Right lobe of liver (tissue), 6 donors: Measurements from ENCODE around the gene PML. TPM values are rescaled to one million over a fixed set of nuclear protein-coding genes. Genes with fewer than 3 reads are reported as not detected.

Experiments
- ATAC-seq, 4 donors: fragments of 200-7000 bp; cut with Tn5 transposase; one replicate each; pipeline ENCODE4 v1.9.1; 2020; ENCODE audit warnings: mild to moderate bottlenecking in 4 of 4, moderate library complexity in 4 of 4
- DNase-seq, 3 donors: peaks; one replicate each; pipeline ENCODE4 v3.0.0-alpha.2; 2020
- H3K27ac ChIP-seq, 3 donors: fragments of 200-600 bp; one replicate each; pipeline ENCODE4 v1.8.0; 2022
- H3K27me3 ChIP-seq, 2 donors: fragments of 200-600 bp; one replicate each; pipeline ENCODE4 v1.8.0; 2022
- H3K36me3 ChIP-seq, 4 donors: fragments of 200-600 bp; sonication (generic) in 1 of 4; one replicate each; pipeline versions ENCODE4 v1.5.1 to v1.8.0; 2017 to 2022; ENCODE audit warnings: control low read depth in 1 of 4
- H3K4me1 ChIP-seq, 4 donors: fragments of 200-600 bp; sonication (generic) in 1 of 4; one replicate each; pipeline versions ENCODE4 v1.5.1 to v1.8.0; 2017 to 2022; ENCODE audit warnings: control low read depth in 1 of 4
- H3K4me3 ChIP-seq, 3 donors: fragments of 200-600 bp; one replicate each; pipeline ENCODE4 v1.8.0; 2022
- H3K9me3 ChIP-seq, 4 donors: fragments of 200-600 bp; sonication (generic) in 1 of 4; one replicate each; pipeline versions ENCODE4 v1.5.1 to v1.8.0; 2017 to 2022; ENCODE audit warnings: control low read depth in 1 of 4
- POLR2A ChIP-seq: fragments of 450-650 bp; IDR thresholded peaks from one replicate; pipeline ENCODE4 v1.6.1; 2017; ENCODE audit warnings: antibody characterized with exemption, mild to moderate bottlenecking
- WGBS: methylation state at CpG from one replicate; pipeline ENCODE4 v1.1.6; 2018; ENCODE audit warnings: low coverage, low lambda C conversion rate; ENCODE audit not compliant: insufficient coverage; ENCODE audit errors: missing lambda C conversion rate; 5-methylcytosine and 5-hydroxymethylcytosine counted together
- intact Hi-C, 2 donors: fragments of 100-400 bp; cut with DNase I; formaldehyde crosslinking; loops; one replicate each; pipeline versions ENCODE4 v1.11.2 to v1.14.1; 2022
- total RNA-seq, 6 experiments: library from RNA; depleted of rRNA in 2 of 6; stranded (reverse); fragments of >200 nt in 2 of 6; fragmentation: NEBNext Ultra II Directional in 3 of 6; extraction: Animal tissue kit (Norgen Biotek cat#: 25700) in 3 of 6; gene quantifications; one replicate each; pipeline versions ENCODE4 v1.1.0 to v1.2.4, GENCODE V29; 2016 to 2023
- TF ChIP-seq, protein P1 (sequence below), 4 donors: fragments of 200-600 bp in 3 of 4; fragments of 450-650 bp in 1 of 4; IDR thresholded peaks; one replicate each; pipeline versions ENCODE4 v1.5.1 to v1.8.0; 2016 to 2022; ENCODE audit warnings: antibody characterized with exemption in 4 of 4, mild to moderate bottlenecking in 2 of 4
- donor health status: DM: no; HTN: yes; CAD: no.
- donor health status: DM: no; HTN: no; CAD: no.
- donor health status: DM: no; HTN: no; CAD: no.
- donor health status: DM: no; HTN: yes; CAD: no.
- donor health status: DM: no; HTN: yes; CAD: no.

Gene PML
- total RNA-seq, 6 experiments from 2014 or later: 10.8 to 36.1 (median 16.7) TPM

DNA sequence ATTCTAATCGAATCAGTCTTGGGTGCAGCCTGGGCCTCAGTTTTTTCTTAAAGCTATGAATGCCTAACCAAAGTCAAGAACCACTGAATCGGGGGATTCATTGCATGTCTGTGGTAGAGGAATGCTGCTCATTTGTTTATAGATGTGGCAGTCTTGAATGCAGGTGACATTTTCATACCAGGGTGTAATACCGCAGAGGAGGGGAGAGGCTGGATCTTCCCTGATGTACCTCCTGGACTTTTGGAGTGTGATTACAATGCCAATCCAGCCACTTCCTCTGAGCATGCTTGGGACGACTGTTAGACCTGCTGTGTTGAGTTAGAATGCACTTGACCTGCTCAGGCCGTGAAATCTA is 45.1 kb downstream of the PML start:
- Histone ChIP-seq H3K4me3 (no peak overlapping the region), H3K27ac (no peak overlapping the region), H3K27me3 (no peaks in the 10 kb centered on the region), H3K36me3 (peaks cover 0 to 14% (median 2%) of the 10 kb centered on the region in 4 donors), H3K9me3 (no peaks in the 10 kb centered on the region), H3K4me1 (no peaks in the 10 kb centered on the region)
- no peak for ATAC-seq
- WGBS: 73% methylated on average over 3 of the region's 5 CpGs
- no peak for TF ChIP-seq POLR2A
- TF ChIP-seq, protein P1, sequence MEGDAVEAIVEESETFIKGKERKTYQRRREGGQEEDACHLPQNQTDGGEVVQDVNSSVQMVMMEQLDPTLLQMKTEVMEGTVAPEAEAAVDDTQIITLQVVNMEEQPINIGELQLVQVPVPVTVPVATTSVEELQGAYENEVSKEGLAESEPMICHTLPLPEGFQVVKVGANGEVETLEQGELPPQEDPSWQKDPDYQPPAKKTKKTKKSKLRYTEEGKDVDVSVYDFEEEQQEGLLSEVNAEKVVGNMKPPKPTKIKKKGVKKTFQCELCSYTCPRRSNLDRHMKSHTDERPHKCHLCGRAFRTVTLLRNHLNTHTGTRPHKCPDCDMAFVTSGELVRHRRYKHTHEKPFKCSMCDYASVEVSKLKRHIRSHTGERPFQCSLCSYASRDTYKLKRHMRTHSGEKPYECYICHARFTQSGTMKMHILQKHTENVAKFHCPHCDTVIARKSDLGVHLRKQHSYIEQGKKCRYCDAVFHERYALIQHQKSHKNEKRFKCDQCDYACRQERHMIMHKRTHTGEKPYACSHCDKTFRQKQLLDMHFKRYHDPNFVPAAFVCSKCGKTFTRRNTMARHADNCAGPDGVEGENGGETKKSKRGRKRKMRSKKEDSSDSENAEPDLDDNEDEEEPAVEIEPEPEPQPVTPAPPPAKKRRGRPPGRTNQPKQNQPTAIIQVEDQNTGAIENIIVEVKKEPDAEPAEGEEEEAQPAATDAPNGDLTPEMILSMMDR (IDR thresholded peaks at IDR 0.05): no peak
- intact Hi-C loops: loop anchor here (5.0 kb wide), 2 partner anchors 62 to 67 kb away; no protein-coding TSS in a partner anchor
- no peak for DNase-seq

DNA sequence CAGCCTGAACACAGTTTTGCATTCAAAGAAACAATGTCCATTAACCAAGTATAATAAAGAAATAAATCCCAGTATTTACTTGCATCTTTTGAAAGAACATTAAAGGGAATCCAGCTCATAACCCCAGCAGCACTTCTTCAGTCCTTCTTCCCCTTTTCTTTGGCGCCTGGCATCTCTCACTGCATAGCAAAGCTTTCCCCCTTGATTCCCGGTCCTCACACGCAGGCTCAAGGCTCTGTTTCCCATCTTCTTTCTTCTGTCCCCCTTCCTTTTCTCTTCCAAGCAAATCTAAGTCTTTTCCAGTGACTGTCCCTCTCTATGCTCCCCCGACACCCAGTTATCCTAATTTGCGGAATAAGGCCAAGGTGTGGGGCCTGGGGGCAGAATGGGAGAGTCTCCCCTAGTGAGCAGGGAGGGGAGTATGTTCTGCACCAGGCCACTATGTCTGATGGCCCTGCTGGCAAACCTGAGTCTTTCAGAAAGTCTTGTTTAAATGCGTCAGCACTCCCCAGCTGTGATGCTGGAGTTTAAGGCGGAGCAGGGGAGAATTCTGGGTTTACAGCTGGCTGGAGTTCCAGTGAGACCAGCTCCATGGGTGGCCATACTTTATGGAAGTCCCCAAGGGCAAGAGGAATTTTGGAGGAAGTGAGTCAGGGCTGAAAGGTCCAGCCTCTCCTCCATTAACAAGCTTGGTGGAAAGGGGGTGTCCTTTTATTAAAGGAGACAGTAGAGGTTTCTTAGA is 45.8 kb downstream of the PML start:
- no peak for DNase-seq
- Histone ChIP-seq H3K27me3 (no peaks in the 10 kb centered on the region), H3K4me1 (no peaks in the 10 kb centered on the region), H3K4me3 (no peak overlapping the region), H3K27ac (no peak overlapping the region), H3K9me3 (no peaks in the 10 kb centered on the region), H3K36me3 (peaks cover 0 to 11% (median 2%) of the 10 kb centered on the region in 4 donors)
- TF ChIP-seq POLR2A: no peak
- TF ChIP-seq, protein P1 (IDR thresholded peaks at IDR 0.05): no peak
- peak in 1 of 4 donors; percentile 8 for ATAC-seq
- intact Hi-C loops: no loop called here
- WGBS: 88% methylated on average over 2 of the region's 7 CpGs

DNA sequence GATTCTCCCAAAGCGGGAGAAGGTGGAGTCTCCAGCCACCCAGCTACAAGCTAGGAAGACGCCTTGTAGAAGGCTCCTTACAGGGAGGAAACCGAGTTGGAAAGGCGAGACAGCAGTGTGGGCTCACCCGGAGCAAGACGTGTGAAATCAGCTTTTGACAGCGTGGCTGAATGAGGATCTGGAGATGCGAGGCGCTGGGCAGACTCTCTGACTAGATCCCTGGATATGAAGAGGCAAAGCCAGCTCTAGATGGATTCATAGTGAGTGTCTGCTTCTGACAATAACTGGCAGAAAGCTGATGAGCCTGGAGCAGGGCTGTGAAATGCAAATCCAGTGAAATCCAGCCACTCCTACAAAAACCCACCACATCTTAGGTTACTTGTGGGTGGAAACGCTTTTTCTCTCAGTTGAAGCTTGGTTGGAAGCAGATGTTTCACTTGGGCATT is 46.8 kb downstream of the PML start:
- no peak overlapping the region for H3K4me3 ChIP-seq
- peak overlapping the region in 1 of 3 donors; percentile 18 for H3K27ac ChIP-seq
- 92% methylated on average over 4 of the region's 10 CpGs for WGBS

DNA sequence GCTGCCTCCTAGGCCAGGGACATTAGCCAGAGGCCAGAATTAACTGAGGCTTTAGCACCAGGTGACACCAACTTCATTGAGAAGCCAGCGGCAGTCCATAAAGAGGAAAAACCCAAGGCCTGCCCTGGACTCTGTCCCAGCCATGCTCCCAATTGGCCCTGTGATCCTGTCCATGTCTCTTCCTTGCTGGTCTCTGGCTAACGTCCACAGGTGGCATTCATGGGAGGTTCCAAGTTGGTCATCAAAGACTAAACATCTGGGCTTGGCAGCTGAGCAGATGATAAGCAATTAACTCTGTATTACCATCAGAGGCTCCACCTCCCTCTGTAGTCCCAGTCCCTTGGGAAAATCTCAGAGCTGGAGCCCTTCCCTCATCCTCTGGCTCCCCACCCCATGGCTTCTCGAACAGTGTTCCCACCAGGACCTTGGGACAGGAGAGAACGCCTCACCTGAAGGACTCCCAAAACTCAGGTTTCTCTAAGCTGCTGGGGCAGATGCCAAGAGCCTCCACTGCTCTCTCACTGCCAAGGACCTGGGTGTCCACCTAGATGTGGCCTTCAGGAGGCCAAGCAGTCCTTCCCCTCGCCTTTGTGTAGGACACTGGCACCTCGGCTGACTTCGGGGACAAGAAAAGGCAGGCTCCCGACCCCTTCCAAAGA is 47.4 kb downstream of the PML start:
- no peak for TF ChIP-seq POLR2A
- TF ChIP-seq, protein P1 (IDR thresholded peaks at IDR 0.05): no peak
- Histone ChIP-seq H3K27me3 (no peaks in the 10 kb centered on the region), H3K27ac (no peak overlapping the region), H3K36me3 (peaks cover 0 to 5% (median 0%) of the 10 kb centered on the region in 4 donors), H3K4me3 (no peak overlapping the region), H3K4me1 (no peaks in the 10 kb centered on the region), H3K9me3 (no peaks in the 10 kb centered on the region)
- whole genome bisulfite sequencing: 95% methylated on average over 4 of the region's 8 CpGs
- DNase-seq: no peak
- intact Hi-C loops: no loop called here
- ATAC-seq: no peak

More for the DNA sequence above, 46.8 kb downstream of the PML start:
- Histone ChIP-seq H3K9me3 (no peaks in the 10 kb centered on the region), H3K36me3 (peaks cover 0 to 5% (median 0%) of the 10 kb centered on the region in 4 donors), H3K27me3 (no peaks in the 10 kb centered on the region), H3K4me1 (no peaks in the 10 kb centered on the region)
- intact Hi-C loops: no loop called here
- no peak for ATAC-seq
- DNase-seq: no peak
- TF ChIP-seq, protein P1 (IDR thresholded peaks at IDR 0.05): no peak
- no peak for TF ChIP-seq POLR2A
